Neutrophil (primary cell): ENCODE measurements around the gene ERVV-1.

Experiments
- H3K27ac ChIP-seq: fragments of 200-600 bp; sonication (generic); 2 replicates; pipeline ENCODE4 v1.5.1; 2016; ENCODE audit warnings: mild to moderate bottlenecking, moderate library complexity
- H3K27me3 ChIP-seq: fragments of 200-600 bp; sonication (generic); 2 replicates; pipeline ENCODE4 v1.6.0; 2016; ENCODE audit warnings: mild to moderate bottlenecking
- H3K36me3 ChIP-seq: fragments of 200-600 bp; sonication (generic); 2 replicates; pipeline ENCODE4 v1.5.1; 2017
- H3K4me1 ChIP-seq, 2 experiments: fragments of 200-600 bp in 1 of 2; sonication (generic) in 1 of 2; 1 replicate in 1 of 2; 2 replicates in 1 of 2; pipeline versions ENCODE4 v1.5.1 to v1.6.1; 2013 to 2016; ENCODE audit warnings: low read depth in 1 of 2, low read length in 1 of 2, mild to moderate bottlenecking in 1 of 2, moderate library complexity in 1 of 2; ENCODE audit not compliant: control insufficient read depth in 1 of 2, insufficient read depth in 1 of 2
- H3K4me3 ChIP-seq, 2 experiments: fragments of 200-600 bp in 1 of 2; sonication (generic) in 1 of 2; 1 replicate in 1 of 2; 2 replicates in 1 of 2; pipeline ENCODE4 v1.5.1; 2013 to 2016; ENCODE audit warnings: low read depth in 1 of 2, low read length in 1 of 2, mild to moderate bottlenecking in 1 of 2, moderate library complexity in 1 of 2
- H3K9me3 ChIP-seq: fragments of 200-600 bp; sonication (generic); 2 replicates; pipeline ENCODE4 v1.5.1; 2016
- TF ChIP-seq, protein P1 (sequence below): fragments of 200-600 bp; sonication (generic); IDR thresholded peaks from 2 replicates; pipeline ENCODE4 v1.5.1; 2016; ENCODE audit warnings: antibody characterized with exemption

ERVV-1 gene

DNA sequence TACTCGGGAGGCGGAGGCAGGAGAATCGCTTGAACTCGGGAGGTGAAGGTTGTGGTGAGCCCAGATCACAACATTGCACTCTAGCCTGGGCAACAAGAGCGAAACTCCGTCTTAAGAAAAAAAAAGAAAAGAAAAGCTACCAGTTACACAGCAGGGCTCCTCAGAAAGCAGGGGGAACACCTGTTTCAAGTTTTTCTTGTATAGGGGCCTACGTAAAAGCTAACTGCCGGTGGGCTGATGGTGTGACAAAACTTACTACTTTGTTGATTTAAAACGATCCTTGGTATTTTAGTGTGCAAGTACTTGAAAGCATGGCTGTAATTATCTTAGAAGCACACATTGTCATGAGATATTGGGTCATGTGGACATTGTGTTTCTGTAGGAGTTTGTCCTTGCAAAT is 15.7 kb upstream of the ERVV-1 start:
- TF ChIP-seq, protein P1, sequence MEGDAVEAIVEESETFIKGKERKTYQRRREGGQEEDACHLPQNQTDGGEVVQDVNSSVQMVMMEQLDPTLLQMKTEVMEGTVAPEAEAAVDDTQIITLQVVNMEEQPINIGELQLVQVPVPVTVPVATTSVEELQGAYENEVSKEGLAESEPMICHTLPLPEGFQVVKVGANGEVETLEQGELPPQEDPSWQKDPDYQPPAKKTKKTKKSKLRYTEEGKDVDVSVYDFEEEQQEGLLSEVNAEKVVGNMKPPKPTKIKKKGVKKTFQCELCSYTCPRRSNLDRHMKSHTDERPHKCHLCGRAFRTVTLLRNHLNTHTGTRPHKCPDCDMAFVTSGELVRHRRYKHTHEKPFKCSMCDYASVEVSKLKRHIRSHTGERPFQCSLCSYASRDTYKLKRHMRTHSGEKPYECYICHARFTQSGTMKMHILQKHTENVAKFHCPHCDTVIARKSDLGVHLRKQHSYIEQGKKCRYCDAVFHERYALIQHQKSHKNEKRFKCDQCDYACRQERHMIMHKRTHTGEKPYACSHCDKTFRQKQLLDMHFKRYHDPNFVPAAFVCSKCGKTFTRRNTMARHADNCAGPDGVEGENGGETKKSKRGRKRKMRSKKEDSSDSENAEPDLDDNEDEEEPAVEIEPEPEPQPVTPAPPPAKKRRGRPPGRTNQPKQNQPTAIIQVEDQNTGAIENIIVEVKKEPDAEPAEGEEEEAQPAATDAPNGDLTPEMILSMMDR, result no peak

DNA sequence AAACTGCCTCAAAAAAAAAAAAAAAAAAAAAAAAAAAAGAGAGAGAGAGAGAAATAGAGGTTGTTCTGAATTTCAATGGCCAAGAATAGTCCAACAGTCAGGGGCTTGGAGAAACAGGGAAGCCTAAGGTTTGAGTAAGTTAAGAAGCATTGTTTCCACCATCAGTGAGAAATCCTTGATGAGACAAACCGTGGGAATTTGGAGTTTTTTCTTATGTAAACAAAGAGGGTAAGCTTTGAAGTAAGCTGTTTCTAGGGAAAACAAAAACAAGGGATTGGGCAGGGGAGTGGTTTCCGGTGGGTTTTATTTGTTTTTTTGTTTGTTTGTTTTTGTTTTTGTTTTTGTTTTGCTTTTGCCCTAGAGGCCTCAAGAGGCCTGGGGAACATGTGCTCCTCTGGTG is 11.2 kb upstream of the ERVV-1 start:
- H3K4me3 ChIP-seq, result no peak overlapping the region
- H3K4me1 ChIP-seq, result no peaks in the 10 kb centered on the region
- no peak overlapping the region for H3K27ac ChIP-seq
- no peaks in the 10 kb centered on the region for H3K36me3 ChIP-seq
- peaks cover 8% of the 10 kb centered on the region for H3K9me3 ChIP-seq
- no peaks in the 10 kb centered on the region for H3K27me3 ChIP-seq
- TF ChIP-seq, protein P1, result no peak

More for the DNA sequence above, 15.7 kb upstream of the ERVV-1 start:
- H3K4me3 ChIP-seq, result no peak overlapping the region
- H3K4me1 ChIP-seq, result peaks cover 6 to 9% of the 10 kb centered on the region in 2 experiments
- no peaks in the 10 kb centered on the region for H3K36me3 ChIP-seq
- peaks cover 14% of the 10 kb centered on the region for H3K9me3 ChIP-seq
- no peak overlapping the region for H3K27ac ChIP-seq
- H3K27me3 ChIP-seq, result peaks cover 2% of the 10 kb centered on the region

DNA sequence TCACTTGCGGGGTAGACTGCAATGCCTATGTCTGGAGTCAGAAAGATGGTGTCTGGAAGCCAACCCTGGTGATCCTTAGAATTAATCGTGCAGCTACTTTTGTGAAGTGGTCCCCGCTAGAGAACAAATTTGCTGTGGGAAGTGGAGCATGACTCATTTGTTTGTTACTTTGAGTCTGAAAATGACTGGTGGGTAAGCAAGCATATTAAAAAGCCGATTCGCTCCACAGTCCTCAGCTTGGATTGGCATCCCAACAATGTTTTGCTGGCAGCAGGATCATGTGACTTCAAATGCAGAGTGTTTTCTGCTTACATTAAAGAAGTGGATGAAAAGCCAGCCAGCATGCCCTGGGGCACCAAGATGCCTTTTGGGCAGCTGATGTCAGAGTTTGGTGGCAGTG is 9.5 kb upstream of the ERVV-1 start:
- H3K9me3 ChIP-seq, result peaks cover 14% of the 10 kb centered on the region
- TF ChIP-seq, protein P1, result no peak

DNA sequence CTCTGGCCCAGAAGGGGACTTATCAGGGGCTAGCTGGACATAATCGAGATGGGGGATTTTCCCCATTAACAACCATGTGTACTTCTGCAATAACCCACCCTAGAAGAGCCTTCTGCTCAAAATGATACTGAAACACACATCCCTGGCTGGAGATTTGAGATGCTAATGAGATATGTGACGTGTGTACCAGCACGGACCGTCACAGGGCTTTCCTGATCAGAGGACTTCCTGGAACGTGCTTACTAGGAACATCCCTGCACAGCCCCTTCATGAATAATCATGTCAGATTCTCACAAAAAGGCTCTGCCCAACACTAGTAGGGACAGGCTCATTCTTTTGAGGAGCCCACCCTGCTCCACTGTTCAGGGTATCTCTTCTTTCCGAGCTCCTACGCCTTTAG is 6.5 kb upstream of the ERVV-1 start:
- Histone ChIP-seq H3K9me3 (peaks cover 9% of the 10 kb centered on the region), H3K27ac (no peak overlapping the region), H3K27me3 (no peaks in the 10 kb centered on the region), H3K4me3 (no peak overlapping the region), H3K36me3 (no peaks in the 10 kb centered on the region), H3K4me1 (no peaks in the 10 kb centered on the region)
- TF ChIP-seq, protein P1, result no peak

More for the DNA sequence above, 9.5 kb upstream of the ERVV-1 start:
- H3K27me3 ChIP-seq, result no peaks in the 10 kb centered on the region
- H3K27ac ChIP-seq, result no peak overlapping the region
- no peaks in the 10 kb centered on the region for H3K36me3 ChIP-seq
- H3K4me1 ChIP-seq, result no peaks in the 10 kb centered on the region
- no peak overlapping the region for H3K4me3 ChIP-seq

DNA sequence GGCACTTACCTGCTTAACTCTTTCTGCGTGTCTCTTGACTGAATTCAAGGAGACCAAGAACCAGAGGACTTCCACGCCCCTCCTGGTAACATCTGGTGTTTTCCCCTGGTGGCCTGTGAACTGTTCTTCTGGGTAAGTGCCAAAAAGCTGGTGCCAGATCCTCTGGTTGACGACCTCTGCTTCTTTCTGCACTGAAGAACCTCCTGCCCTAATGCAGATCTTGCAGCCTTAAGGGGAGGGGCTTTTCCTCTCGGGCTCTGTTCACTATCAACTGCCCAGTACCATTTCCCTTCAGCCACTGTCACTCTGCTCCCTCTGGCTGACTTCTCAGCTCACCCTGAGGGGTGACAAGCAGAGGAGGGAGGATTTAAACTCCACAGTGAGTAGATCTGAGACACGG is 6.1 kb upstream of the ERVV-1 start:
- H3K27ac ChIP-seq, result no peak overlapping the region
- no peaks in the 10 kb centered on the region for H3K4me1 ChIP-seq
- H3K9me3 ChIP-seq, result peaks cover 9% of the 10 kb centered on the region
- H3K36me3 ChIP-seq, result no peaks in the 10 kb centered on the region
- TF ChIP-seq, protein P1, result no peak
- H3K27me3 ChIP-seq, result no peaks in the 10 kb centered on the region
- H3K4me3 ChIP-seq, result no peak overlapping the region
